NT2/D1 (cell line): ENCODE measurements around the gene KMT2C.

Source experiments
- SUZ12 ChIP-seq: IDR thresholded peaks from 2 replicates; pipeline ENCODE4 v1.6.1; 2011; ENCODE audit not compliant: insufficient read length, insufficient read depth; ENCODE audit errors: extremely low read depth
- YY1 ChIP-seq: IDR thresholded peaks from 2 replicates; pipeline ENCODE4 v1.6.1; 2011; ENCODE audit not compliant: insufficient read length, insufficient read depth
- ZNF274 ChIP-seq: IDR thresholded peaks from 2 replicates; pipeline ENCODE4 v1.6.1; 2011; ENCODE audit warnings: mild to moderate bottlenecking, low read depth, low read length

GRCh38 chr7:152108359-152108758 is 327.4 kb downstream of the KMT2C start:
- TF ChIP-seq YY1 = no peak
- no peak for TF ChIP-seq ZNF274
- TF ChIP-seq SUZ12 = no peak
